Nephron progenitor cell (in vitro differentiated cells): Measurements from ENCODE around the gene TBKBP1.
"Not testable (repeated sequence)": the region's sequence is repeated elsewhere in the genome, so short reads cannot be mapped to it uniquely, and the experiment has no call there.

ENCODE experiments used
- DNase-seq: peaks from one replicate; pipeline ENCODE4 v3.0.0; 2021
- H3K27ac Mint-ChIP-seq: 2 replicates; pipeline ENCODE4 v1.8.0; 2021; ENCODE audit warnings: mild to moderate bottlenecking, moderate library complexity, mixed read lengths
- H3K27me3 Mint-ChIP-seq: 2 replicates; pipeline ENCODE4 v1.8.0; 2021; ENCODE audit warnings: mild to moderate bottlenecking, low read depth, mixed read lengths; ENCODE audit not compliant: poor library complexity
- H3K36me3 Mint-ChIP-seq: 2 replicates; pipeline ENCODE4 v1.8.0; 2021; ENCODE audit warnings: low read depth, mixed read lengths
- H3K4me1 Mint-ChIP-seq: 2 replicates; pipeline ENCODE4 v1.8.0; 2021; ENCODE audit warnings: mixed read lengths
- H3K4me3 Mint-ChIP-seq: 2 replicates; pipeline ENCODE4 v1.8.0; 2021; ENCODE audit warnings: mild to moderate bottlenecking, moderate library complexity, mixed read lengths
- H3K9me3 Mint-ChIP-seq: 2 replicates; pipeline ENCODE4 v1.8.0; 2021; ENCODE audit warnings: mild to moderate bottlenecking, moderate library complexity, mixed read lengths
- TF ChIP-seq, protein P1 (sequence below): fragments of 200-600 bp; sonication (generic); IDR thresholded peaks from 2 replicates; pipeline ENCODE4 v1.5.0; 2021; ENCODE audit warnings: antibody characterized with exemption

The TBKBP1 gene

GRCh38 chr17:47676199-47676472 is 17.8 kb upstream of the TBKBP1 start:
- no peak for DNase-seq
- Mint-ChIP-seq H3K4me3 (no peak overlapping the region), H3K9me3 (no peaks in the 10 kb centered on the region), H3K27ac (no peak overlapping the region), H3K36me3 (peaks cover 82% of the 10 kb centered on the region), H3K27me3 (no peaks in the 10 kb centered on the region), H3K4me1 (peaks cover 14% of the 10 kb centered on the region)
- TF ChIP-seq, protein P1, sequence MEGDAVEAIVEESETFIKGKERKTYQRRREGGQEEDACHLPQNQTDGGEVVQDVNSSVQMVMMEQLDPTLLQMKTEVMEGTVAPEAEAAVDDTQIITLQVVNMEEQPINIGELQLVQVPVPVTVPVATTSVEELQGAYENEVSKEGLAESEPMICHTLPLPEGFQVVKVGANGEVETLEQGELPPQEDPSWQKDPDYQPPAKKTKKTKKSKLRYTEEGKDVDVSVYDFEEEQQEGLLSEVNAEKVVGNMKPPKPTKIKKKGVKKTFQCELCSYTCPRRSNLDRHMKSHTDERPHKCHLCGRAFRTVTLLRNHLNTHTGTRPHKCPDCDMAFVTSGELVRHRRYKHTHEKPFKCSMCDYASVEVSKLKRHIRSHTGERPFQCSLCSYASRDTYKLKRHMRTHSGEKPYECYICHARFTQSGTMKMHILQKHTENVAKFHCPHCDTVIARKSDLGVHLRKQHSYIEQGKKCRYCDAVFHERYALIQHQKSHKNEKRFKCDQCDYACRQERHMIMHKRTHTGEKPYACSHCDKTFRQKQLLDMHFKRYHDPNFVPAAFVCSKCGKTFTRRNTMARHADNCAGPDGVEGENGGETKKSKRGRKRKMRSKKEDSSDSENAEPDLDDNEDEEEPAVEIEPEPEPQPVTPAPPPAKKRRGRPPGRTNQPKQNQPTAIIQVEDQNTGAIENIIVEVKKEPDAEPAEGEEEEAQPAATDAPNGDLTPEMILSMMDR = no peak

- Mint-ChIP-seq H3K27ac (no peak overlapping the region), H3K27me3 (no peaks in the 10 kb centered on the region), H3K36me3 (peaks cover 80% of the 10 kb centered on the region), H3K4me3 (no peak overlapping the region), H3K4me1 (peaks cover 14% of the 10 kb centered on the region), H3K9me3 (no peaks in the 10 kb centered on the region)
- no peak for DNase-seq
- TF ChIP-seq, protein P1 = no peak
Observed at GRCh38 chr17:47676510-47677165, 17.3 kb upstream of the TBKBP1 start.

DNA sequence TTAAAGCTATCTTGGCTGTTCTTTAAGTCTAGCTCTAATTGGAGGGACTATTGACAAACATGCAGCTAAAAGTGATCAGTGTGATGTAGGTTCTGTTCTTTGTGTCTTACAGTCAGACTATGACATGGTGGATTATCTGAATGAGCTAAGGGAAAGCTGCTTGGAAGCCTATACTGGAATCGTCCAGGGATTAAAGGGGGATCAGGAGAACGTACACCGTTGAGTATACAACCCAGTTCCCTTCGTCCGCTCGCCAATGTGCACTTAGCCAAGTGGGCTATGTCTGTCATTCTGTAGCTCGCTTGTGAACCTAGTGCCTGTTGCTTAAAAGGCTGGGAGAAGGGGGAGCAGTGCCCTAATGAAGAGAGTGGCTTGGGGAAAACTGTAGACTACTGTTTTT is 15.8 kb upstream of the TBKBP1 start:
- H3K4me1 Mint-ChIP-seq = peaks cover 24% of the 10 kb centered on the region
- H3K27me3 Mint-ChIP-seq = no peaks in the 10 kb centered on the region
- H3K9me3 Mint-ChIP-seq = no peaks in the 10 kb centered on the region
- DNase-seq = no peak
- no peak overlapping the region for H3K27ac Mint-ChIP-seq
- peaks cover 90% of the 10 kb centered on the region for H3K36me3 Mint-ChIP-seq
- TF ChIP-seq, protein P1 = no peak
- no peak overlapping the region for H3K4me3 Mint-ChIP-seq

- Mint-ChIP-seq H3K36me3 (peaks cover 81% of the 10 kb centered on the region), H3K4me3 (no peak overlapping the region), H3K4me1 (peaks cover 34% of the 10 kb centered on the region), H3K27me3 (no peaks in the 10 kb centered on the region), H3K27ac (peak overlapping the region; percentile 49), H3K9me3 (no peaks in the 10 kb centered on the region)
- TF ChIP-seq, protein P1 = no peak
- DNase-seq = no peak
Observed at GRCh38 chr17:47682138-47682537, 11.8 kb upstream of the TBKBP1 start.

- not testable (repeated sequence) for H3K27me3 Mint-ChIP-seq, H3K4me3 Mint-ChIP-seq, H3K9me3 Mint-ChIP-seq, DNase-seq
- Mint-ChIP-seq H3K36me3 (peaks cover 75% of the 10 kb centered on the region), H3K27ac (peak overlapping the region; percentile 49), H3K4me1 (peaks cover 40% of the 10 kb centered on the region)
Observed at GRCh38 chr17:47682727-47683126, 11.2 kb upstream of the TBKBP1 start.

DNA sequence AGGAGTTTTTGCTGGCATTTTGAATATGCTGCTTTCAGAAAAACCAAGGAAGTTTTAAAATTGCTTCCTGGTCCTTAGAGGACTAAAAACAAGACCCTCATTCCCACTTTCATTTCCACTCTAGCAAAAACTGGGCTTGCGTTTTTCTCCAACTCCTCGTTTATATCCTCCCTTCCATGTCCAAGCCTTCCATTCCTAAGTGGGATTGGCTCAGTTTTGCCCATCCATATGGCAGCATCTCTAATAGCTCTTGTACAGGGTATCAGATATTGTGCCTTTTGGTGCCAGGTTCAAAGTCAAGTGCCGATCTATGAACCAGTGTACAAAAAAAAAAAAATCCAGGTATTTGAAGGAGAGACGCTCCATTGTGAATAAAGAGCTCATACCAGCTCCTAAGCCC is 9.9 kb upstream of the TBKBP1 start:
- TF ChIP-seq, protein P1 = no peak
- no peak for DNase-seq
- Mint-ChIP-seq H3K4me3 (no peak overlapping the region), H3K27ac (peak overlapping the region; percentile 89), H3K9me3 (no peaks in the 10 kb centered on the region), H3K27me3 (no peaks in the 10 kb centered on the region), H3K4me1 (peaks cover 40% of the 10 kb centered on the region), H3K36me3 (peaks cover 66% of the 10 kb centered on the region)
